Measurements from ENCODE around the gene EIF4G3. TPM values are rescaled to one million over a fixed set of nuclear protein-coding genes. Genes with fewer than 3 reads are reported as not detected.
A peak's percentile ranks its signal among the peaks of the same experiment; 100 is the strongest.

Gene EIF4G3
- polyA plus RNA-seq, 1 of the 3 experiments (the other 2 are of a cell fraction) = 32.0 TPM

- H2AFZ ChIP-seq (ENCODE audit: low read depth) = no peak overlapping the region
- H3K9me2 ChIP-seq = no peaks in the 10 kb centered on the region
- H3K27me3 ChIP-seq (ENCODE audit: insufficient read depth) = no peaks in the 10 kb centered on the region
- POLR2A ChIA-PET = interaction anchor here (0.7 kb wide), 1 partner anchor 155 kb away, joined by 5 read pairs; no protein-coding TSS in a partner anchor
- no peak overlapping the region for H3K4me2 ChIP-seq
- no peaks in the 10 kb centered on the region for H3K79me2 ChIP-seq (ENCODE audit: insufficient read depth)
- H3K4me1 ChIP-seq (ENCODE audit: control insufficient read depth in 1 of 2, insufficient read depth in 2 of 2, low read depth in 1 of 2, low read length in 1 of 2) = peaks cover 0 to 6% of the 10 kb centered on the region in 2 experiments; a peak in 2 of 4 replicates
- H3F3A ChIP-seq (replicated peaks; ENCODE audit: insufficient read depth) = no peaks in the 10 kb centered on the region
- H3K9me3 ChIP-seq = no peaks in the 10 kb centered on the region
- H3K4me3 ChIP-seq (ENCODE audit: low read depth in 2 of 2, low read length in 1 of 2) = no peak overlapping the region
- no peak overlapping the region for H3K27ac ChIP-seq (ENCODE audit: low read depth in 2 of 2, low read length in 1 of 2)
- DNase-seq = no peak
- WGBS (ENCODE audit: low lambda C conversion rate) = 93% methylated on average over 1 of the region's 1 CpG
- TF ChIP-seq ELF1 (IDR thresholded peaks at IDR 0.05) (no peak), RXRA (IDR thresholded peaks at IDR 0.05; ENCODE audit: borderline replicate concordance, low read depth) (no peak), TAF1 (IDR thresholded peaks at IDR 0.05; ENCODE audit: borderline replicate concordance, low read depth, low read length) (no peak), MAX (IDR thresholded peaks at IDR 0.05; ENCODE audit: low read depth) (no peak)
- H4K20me1 ChIP-seq (ENCODE audit: insufficient read depth) = no peaks in the 10 kb centered on the region
- no peaks in the 10 kb centered on the region for H3K36me3 ChIP-seq (replicated peaks in 1 of 2; ENCODE audit: control insufficient read depth in 1 of 2, insufficient read depth in 2 of 2, low read length in 1 of 2)
- CTCF ChIA-PET = interaction anchor here (2.5 kb wide), 1 partner anchor 14 kb away, joined by 6 read pairs; no protein-coding TSS in a partner anchor
- H3K9ac ChIP-seq = no peak overlapping the region
Measured at GRCh38 chr1:21189906-21190500, 13.3 kb upstream of the EIF4G3 start.

GRCh38 chr1:21189421-21189820 is 12.7 kb upstream of the EIF4G3 start:
- no peak overlapping the region for H3K9ac ChIP-seq
- TF ChIP-seq RAD21 (IDR thresholded peaks at IDR 0.05; ENCODE audit: low read length) = no peak
- no peak for TF ChIP-seq GATA2 (CRISPR knock-in tag; IDR thresholded peaks at IDR 0.05)
- TF ChIP-seq RXRA (IDR thresholded peaks at IDR 0.05; ENCODE audit: borderline replicate concordance, low read depth) = no peak
- no peak for TF ChIP-seq FOXJ3 (CRISPR knock-in tag; IDR thresholded peaks at IDR 0.05)
- no peak for TF ChIP-seq TAF1 (IDR thresholded peaks at IDR 0.05; ENCODE audit: borderline replicate concordance, low read depth, low read length)
- WGBS (ENCODE audit: low lambda C conversion rate) = 55% methylated on average over 3 of the region's 3 CpGs
- no peaks in the 10 kb centered on the region for H3F3A ChIP-seq (replicated peaks; ENCODE audit: insufficient read depth)
- H4K20me1 ChIP-seq (ENCODE audit: insufficient read depth) = no peaks in the 10 kb centered on the region
- H3K4me2 ChIP-seq = no peak overlapping the region
- no peaks in the 10 kb centered on the region for H3K9me3 ChIP-seq
- peaks cover 0 to 6% of the 10 kb centered on the region in 2 experiments; a peak in 2 of 4 replicates for H3K4me1 ChIP-seq (ENCODE audit: control insufficient read depth in 1 of 2, insufficient read depth in 2 of 2, low read depth in 1 of 2, low read length in 1 of 2)
- CTCF ChIA-PET = interaction anchor here (0.7 to 2.5 kb wide), 3 partner anchors 14 to 493 kb away, joined by 3 to 6 read pairs (median 4); no protein-coding TSS in a partner anchor
- H3K36me3 ChIP-seq (replicated peaks in 1 of 2; ENCODE audit: control insufficient read depth in 1 of 2, insufficient read depth in 2 of 2, low read length in 1 of 2) = no peaks in the 10 kb centered on the region
- no peaks in the 10 kb centered on the region for H3K9me2 ChIP-seq
- no peak overlapping the region for H2AFZ ChIP-seq (ENCODE audit: low read depth)
- no peak overlapping the region for H3K27ac ChIP-seq (ENCODE audit: low read depth in 2 of 2, low read length in 1 of 2)
- H3K4me3 ChIP-seq (ENCODE audit: low read depth in 2 of 2, low read length in 1 of 2) = no peak overlapping the region
- no peaks in the 10 kb centered on the region for H3K27me3 ChIP-seq (ENCODE audit: insufficient read depth)
- POLR2A ChIA-PET = no interaction called here
- no peak for DNase-seq
- no peaks in the 10 kb centered on the region for H3K79me2 ChIP-seq (ENCODE audit: insufficient read depth)

- 90% methylated on average over 3 of the region's 3 CpGs for WGBS (ENCODE audit: low lambda C conversion rate)
- POLR2A ChIA-PET = no interaction called here
- H2AFZ ChIP-seq (ENCODE audit: low read depth) = no peak overlapping the region
- H3K9ac ChIP-seq = no peak overlapping the region
- no peaks in the 10 kb centered on the region for H3K27me3 ChIP-seq (ENCODE audit: insufficient read depth)
- H3K9me2 ChIP-seq = no peaks in the 10 kb centered on the region
- H3K36me3 ChIP-seq (replicated peaks in 1 of 2; ENCODE audit: control insufficient read depth in 1 of 2, insufficient read depth in 2 of 2, low read length in 1 of 2) = no peaks in the 10 kb centered on the region
- H3K27ac ChIP-seq (ENCODE audit: low read depth in 2 of 2, low read length in 1 of 2) = no peak overlapping the region
- H3K4me3 ChIP-seq (ENCODE audit: low read depth in 2 of 2, low read length in 1 of 2) = no peak overlapping the region
- peak; percentile 26 for DNase-seq
- CTCF ChIA-PET = interaction anchor here (1.4 to 1.5 kb wide), 2 partner anchors 10 to 493 kb away, joined by 3 to 6 read pairs; no protein-coding TSS in a partner anchor
- H4K20me1 ChIP-seq (ENCODE audit: insufficient read depth) = no peaks in the 10 kb centered on the region
- H3K9me3 ChIP-seq = no peaks in the 10 kb centered on the region
- peaks cover 0 to 6% of the 10 kb centered on the region in 2 experiments; a peak in 2 of 4 replicates for H3K4me1 ChIP-seq (ENCODE audit: control insufficient read depth in 1 of 2, insufficient read depth in 2 of 2, low read depth in 1 of 2, low read length in 1 of 2)
- no peaks in the 10 kb centered on the region for H3K79me2 ChIP-seq (ENCODE audit: insufficient read depth)
- H3F3A ChIP-seq (replicated peaks; ENCODE audit: insufficient read depth) = no peaks in the 10 kb centered on the region
- no peak overlapping the region for H3K4me2 ChIP-seq
- TF ChIP-seq MXI1 (IDR thresholded peaks at IDR 0.05; ENCODE audit: low read depth, low read length) = no peak
- TF ChIP-seq CHD2 (IDR thresholded peaks at IDR 0.05; ENCODE audit: low read length, partially characterized antibody) = no peak
- TF ChIP-seq EP300 (IDR thresholded peaks at IDR 0.05; ENCODE audit: borderline replicate concordance in 1 of 2, low read depth in 1 of 2, low read length in 1 of 2) = no peak
- no peak for TF ChIP-seq POLR2AphosphoS5 (IDR thresholded peaks at IDR 0.05; ENCODE audit: low read depth, low read length)
- no peak for TF ChIP-seq MEF2A (IDR thresholded peaks at IDR 0.05; ENCODE audit: borderline replicate concordance, low read depth)
- TF ChIP-seq GABPA (IDR thresholded peaks at IDR 0.05; ENCODE audit: low read depth) = no peak
- no peak for TF ChIP-seq MAX (IDR thresholded peaks at IDR 0.05; ENCODE audit: low read depth)
- no peak for TF ChIP-seq REST (IDR thresholded peaks at IDR 0.05; ENCODE audit: low read depth, low read length)
- no peak for TF ChIP-seq RAD21 (IDR thresholded peaks at IDR 0.05; ENCODE audit: low read length)
- TF ChIP-seq SIN3A (IDR thresholded peaks at IDR 0.05; ENCODE audit: borderline replicate concordance, low read depth, low read length) = no peak
- no peak for TF ChIP-seq RFX5 (IDR thresholded peaks at IDR 0.05; ENCODE audit: low read length)
- no peak for TF ChIP-seq RXRA (IDR thresholded peaks at IDR 0.05; ENCODE audit: borderline replicate concordance, low read depth)
- TF ChIP-seq EZH2phosphoT487 (IDR thresholded peaks at IDR 0.05; ENCODE audit: borderline replicate concordance, low read depth) = no peak
Measured at GRCh38 chr1:21188235-21188634, 11.5 kb upstream of the EIF4G3 start.
